ENCODE data around the gene CAB39L.
"Not testable (repeated sequence)": the region's sequence is repeated elsewhere in the genome, so short reads cannot be mapped to it uniquely, and the experiment has no call there.

The CAB39L gene

DNA sequence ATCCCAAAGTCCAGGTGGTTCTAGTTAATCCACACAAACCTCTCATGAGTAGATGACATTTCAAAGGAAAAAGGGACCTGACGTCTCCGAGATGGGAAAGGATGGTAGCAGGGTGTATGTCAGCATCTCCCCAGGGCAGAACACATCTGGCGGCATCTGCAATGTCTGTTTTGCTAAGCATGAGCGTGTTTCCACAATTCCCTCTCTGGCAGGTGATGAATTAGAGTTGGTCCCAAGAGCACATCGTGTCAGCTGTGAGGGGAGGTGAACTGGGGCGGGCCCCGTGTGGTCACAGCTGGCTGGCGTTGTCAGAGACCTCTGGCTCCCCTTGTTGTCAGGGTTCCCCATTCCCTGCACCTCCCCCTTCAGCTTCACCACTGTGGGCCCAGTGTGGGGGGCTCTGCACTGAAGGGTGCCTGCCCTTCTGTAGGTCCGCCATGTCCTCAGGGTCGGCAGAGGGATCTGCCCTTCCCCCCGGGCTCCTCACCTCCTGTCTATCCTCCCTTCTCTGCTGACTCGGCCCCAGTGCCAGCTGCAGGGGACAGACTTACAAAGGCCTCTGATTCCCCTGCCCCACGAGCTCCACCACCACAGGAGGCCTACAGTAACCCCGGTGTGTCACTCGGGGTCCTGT is 138.0 kb downstream of the CAB39L start:
- no peak for DNase-seq

GRCh38 chr13:49304763-49305700 is 138.8 kb downstream of the CAB39L start:
- DNase-seq = no peak

GRCh38 chr13:49304356-49304755 is 139.5 kb downstream of the CAB39L start:
- DNase-seq = no peak

DNA sequence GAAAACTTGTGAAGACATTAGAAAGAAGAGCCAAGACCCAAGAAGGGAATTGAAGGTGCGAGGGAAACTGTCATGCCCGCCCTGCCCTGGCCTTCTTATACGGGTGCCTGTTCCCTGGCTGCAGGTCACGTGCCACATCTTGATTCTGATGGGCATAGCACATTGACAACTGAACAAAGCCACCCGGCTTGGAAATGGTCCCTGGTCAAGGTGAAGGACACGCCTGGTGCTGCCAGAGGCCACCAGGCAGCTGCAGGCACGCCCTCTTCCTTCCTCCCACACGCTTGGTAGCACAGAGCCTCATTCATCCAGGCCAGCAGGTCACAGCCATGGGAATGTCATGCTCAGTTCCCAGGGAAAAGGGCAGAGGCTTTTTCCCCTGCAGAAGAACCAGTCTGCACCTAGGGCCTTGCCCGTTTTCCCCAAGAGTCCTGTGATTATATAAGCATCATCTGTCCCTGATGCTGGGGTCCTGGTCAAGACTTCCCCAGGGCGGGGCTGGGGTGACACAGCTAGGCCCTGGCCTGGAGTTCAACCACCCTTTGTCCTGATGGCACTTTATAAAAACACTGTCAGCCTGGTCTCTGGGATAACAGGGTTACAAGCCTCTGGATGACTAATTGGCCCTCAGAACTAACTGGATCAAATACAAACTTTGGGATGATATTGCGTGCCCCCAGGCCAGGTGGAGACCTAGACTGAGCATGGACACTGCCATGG is 140.2 kb downstream of the CAB39L start:
- DNase-seq = no peak

GRCh38 chr13:49302817-49303216 is 141.0 kb downstream of the CAB39L start:
- no peak for DNase-seq

DNA sequence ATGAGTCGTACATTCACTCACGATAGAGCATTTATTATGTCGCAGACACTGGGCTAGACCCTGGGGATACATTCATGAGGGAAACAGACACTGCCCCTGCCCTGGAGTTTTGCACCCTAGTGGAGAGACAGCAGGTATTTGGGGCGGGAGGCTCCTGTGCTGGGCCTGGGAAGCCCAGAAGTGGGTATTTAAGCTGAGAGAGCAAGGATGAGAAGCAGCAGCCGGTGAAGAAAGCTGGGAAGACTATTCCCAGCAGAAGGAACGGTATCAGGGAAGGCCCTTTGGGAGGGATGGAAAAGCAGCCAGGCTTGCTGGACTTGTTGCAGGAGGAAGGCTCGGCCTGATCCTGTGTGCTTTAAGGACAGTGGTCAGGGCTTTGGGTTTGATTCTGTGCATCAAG is 141.6 kb downstream of the CAB39L start:
- DNase-seq = no peak

GRCh38 chr13:49300739-49301589 is 142.9 kb downstream of the CAB39L start:
- peak; percentile 62 for DNase-seq

DNA sequence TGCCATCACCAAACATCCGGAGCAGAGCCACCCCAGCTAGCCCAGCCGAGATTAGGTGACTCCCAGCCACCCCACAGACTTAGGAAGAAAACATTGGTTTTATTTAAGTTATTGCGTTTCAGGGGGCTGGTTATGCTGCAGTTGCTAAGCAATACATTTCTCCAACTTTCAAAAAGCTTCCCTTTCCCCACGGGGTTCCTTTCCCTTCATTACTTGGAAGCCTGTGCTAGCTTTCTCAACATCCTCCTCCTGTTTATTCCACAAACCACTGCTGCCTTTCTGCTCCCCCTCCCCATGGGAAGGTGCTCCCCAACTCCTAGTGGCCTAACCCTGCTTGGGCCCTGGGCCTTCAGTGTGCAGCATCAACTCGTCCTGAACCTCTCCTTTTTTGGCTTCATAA is 143.6 kb downstream of the CAB39L start:
- no peak for DNase-seq

- DNase-seq = no peak
Observed at GRCh38 chr13:49298903-49299605, 144.8 kb downstream of the CAB39L start.

DNA sequence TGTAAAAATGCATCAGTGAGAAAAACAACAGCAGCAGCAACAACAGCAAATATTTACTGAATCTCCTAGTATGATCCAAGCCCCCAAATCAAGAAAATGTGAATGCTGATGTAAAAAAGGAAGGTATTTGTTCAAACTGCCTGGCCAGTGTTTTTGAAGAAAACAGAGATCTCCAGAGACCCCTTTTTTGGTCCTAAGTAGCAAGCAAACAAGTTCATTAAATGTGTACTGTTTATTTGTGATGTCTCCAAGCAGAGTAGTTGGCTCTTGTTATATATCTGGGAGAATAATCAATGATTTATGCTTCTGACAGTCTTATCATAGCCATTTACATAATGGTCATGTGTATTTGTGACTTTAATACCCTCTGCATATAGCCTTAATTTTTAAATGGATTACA is 145.4 kb downstream of the CAB39L start:
- no peak for DNase-seq

DNA sequence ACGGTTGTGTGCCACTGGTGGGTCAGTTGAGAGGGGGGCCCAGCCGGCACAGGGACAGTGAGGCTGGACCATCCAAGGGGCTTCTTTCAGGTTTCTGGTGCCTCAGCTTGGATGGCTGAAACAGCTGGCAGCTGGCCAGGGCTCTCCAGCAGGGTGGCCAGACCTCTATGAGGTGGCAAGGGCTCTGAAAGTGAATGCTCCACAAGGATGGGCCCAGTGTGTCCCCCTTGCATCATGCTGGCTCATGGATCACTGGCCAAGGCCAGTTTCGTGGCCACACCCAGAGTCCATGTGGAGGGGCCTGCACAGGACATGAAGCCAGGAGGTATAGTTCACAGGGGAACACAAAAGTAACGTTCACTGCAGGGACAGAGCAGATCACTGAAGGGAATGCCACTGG is 146.5 kb downstream of the CAB39L start:
- DNase-seq = no peak

GRCh38 chr13:49296659-49297058 is 147.2 kb downstream of the CAB39L start:
- no peak for DNase-seq

DNA sequence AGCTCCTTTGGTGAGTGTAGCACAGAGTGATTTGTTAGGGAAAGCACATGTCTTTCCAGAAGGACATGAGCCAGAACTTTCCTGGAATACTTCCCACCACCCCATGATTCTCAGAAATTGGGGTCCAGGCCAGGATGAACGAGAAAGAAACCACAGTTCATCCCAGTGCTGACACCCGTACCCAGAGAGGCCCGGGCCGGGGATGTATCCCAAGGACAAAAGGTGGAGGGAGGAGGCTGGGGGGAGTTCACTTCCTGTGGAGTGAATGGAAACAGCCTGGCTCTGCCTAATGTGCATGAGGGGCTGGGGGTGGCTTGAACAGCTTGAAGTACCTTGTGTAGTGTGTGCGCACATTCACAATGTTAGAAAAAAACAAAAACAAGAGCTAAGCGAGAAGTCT is 148.6 kb downstream of the CAB39L start:
- no peak for DNase-seq

- DNase-seq = not testable (repeated sequence)
Observed at GRCh38 chr13:49294723-49295122, 149.1 kb downstream of the CAB39L start.

DNA sequence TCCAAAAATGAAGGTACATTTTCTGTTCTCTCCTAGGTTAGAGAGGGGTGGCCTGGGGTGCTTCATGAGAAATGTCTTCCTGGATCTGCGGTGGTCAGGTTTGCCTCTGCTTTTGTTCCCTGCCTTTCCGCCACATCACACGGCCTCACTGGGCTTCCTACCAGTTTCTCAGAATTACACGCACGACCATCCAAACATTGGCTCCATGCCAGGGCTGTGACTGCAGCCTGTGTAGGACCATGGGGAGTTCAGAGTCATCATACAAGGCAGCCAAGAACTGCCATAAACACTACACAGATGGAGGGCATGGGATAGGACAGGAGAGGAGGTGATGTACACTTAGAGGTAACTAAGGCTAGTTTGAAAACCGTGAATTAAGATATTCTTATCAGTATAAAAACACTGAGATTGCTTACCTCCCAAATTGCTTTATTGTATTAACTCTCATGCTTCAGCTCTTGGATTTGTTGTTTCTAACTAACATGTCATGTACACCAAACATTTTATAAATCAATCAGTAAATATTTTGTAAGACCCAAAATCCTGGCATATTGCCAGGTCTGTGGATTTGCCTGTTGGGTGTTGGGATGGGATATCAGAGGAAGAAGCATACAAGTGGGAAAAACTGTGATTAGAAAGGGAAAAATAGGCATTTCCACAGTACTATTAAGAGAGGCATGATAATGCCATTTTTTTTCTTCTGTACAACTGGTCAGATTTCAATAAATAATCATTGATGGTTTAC is 150.9 kb downstream of the CAB39L start:
- peak; percentile 88 for DNase-seq

- DNase-seq = no peak
Observed at GRCh38 chr13:49288458-49288857, 155.4 kb downstream of the CAB39L start.

DNA sequence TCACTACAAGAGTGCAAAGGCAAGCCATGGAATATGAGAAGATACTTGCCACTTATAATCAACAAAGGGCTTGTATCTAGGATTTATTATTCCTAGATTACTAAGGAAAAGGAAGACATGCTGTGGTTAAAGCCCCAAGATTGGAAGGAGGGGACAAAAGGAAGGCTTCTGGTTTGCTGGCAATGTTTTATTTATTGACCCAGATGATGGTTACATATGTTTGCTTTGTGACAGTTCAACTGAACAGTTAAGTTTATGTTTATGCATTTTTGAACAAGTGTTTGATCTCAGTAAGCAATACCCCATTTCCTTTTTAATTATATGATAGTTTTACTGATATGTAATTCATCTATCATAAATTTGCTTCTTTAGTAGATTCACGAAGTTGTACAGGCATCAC is 155.9 kb downstream of the CAB39L start:
- no peak for DNase-seq

DNA sequence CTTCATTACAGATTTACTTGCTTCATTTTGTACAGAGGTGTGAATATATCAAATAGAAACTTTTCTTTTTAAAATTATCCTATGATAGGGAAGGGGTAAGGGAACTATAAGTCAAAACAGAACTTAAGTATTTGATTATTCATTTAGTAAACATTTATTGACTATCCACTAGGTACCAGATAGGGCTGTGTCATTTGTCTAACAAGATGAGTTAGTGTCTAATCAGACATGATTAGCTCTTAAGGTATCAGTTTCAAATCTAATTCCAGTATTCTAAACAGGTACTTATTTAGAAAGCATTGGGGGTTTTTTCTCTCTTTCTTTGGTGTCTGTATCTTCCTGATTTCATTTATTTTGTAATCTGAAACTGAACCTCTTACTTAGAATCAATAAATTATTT is 164.0 kb downstream of the CAB39L start:
- no peak for DNase-seq

GRCh38 chr13:49279112-49279511 is 164.8 kb downstream of the CAB39L start:
- DNase-seq = no peak

DNA sequence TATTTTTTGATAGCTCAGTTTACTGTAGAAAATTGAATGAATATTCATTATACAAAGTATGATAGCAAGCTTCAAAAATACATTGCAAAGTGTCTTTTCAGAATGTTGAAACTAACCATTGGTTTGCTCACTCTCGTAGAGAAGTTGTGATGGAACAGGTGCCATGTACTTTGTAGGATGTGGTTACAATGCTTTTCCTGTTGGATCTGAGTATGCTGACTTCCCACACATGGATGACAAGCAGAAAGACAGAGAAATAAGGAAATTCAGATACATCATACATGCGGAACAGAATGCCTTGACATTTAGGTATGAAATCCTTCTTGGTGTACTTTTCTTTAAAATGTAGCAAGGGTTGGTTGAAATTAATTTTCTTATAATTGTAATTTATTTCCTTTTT is 165.7 kb downstream of the CAB39L start:
- DNase-seq = no peak

GRCh38 chr13:49272296-49272695 is 171.6 kb downstream of the CAB39L start:
- no peak for DNase-seq
